Measurements from ENCODE around the gene LCP1. TPM values are rescaled to one million over a fixed set of nuclear protein-coding genes. Genes with fewer than 3 reads are reported as not detected.

Gene LCP1
- total RNA-seq, 1 donor from 2014 or later = 0.53 TPM

DNA sequence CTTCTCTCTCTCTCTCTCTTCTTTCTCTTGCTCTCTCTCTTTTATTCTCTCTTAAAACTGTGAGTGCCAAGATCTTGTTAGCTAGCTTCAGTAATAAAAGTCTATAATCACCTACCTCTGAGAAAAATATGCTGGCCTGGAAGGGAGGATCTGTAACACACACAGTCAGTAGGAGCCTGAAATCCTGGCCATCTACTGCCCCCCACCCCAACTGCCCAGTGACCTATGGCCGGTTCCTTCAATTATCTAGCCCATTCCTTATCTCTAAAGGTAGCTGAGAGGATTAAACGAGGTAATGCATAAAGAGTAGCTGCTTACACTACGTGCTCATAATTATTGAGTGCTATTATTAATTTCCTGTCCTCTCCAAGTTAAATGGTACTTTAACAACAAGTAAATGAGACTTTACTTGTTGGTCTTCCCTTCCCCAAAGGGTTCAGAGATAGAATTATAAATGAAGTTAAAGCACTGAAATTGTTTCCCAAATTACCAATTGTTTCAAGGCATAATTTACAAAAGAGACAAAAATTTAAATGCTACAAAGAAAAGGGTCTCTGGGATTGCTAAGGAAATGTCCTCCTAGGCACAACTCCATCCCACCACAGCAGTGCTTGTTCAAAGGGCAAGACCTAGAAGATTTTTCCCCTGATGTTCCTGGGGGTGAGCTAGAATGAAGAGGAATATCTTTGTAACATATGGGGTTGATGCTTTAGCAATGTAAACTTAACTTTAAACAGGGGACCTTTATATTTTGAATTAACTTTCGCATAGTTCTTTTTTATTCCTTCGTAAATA lies 1.8 kb downstream of the LCP1 start:
- TF ChIP-seq, protein P1, sequence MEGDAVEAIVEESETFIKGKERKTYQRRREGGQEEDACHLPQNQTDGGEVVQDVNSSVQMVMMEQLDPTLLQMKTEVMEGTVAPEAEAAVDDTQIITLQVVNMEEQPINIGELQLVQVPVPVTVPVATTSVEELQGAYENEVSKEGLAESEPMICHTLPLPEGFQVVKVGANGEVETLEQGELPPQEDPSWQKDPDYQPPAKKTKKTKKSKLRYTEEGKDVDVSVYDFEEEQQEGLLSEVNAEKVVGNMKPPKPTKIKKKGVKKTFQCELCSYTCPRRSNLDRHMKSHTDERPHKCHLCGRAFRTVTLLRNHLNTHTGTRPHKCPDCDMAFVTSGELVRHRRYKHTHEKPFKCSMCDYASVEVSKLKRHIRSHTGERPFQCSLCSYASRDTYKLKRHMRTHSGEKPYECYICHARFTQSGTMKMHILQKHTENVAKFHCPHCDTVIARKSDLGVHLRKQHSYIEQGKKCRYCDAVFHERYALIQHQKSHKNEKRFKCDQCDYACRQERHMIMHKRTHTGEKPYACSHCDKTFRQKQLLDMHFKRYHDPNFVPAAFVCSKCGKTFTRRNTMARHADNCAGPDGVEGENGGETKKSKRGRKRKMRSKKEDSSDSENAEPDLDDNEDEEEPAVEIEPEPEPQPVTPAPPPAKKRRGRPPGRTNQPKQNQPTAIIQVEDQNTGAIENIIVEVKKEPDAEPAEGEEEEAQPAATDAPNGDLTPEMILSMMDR (IDR thresholded peaks at IDR 0.05; ENCODE audit: insufficient read depth, low read length, severe bottlenecking) = no peak
- DNase-seq (ENCODE audit: low read depth) (no peak), FAIRE-seq (no peak)
- Histone ChIP-seq H3K27me3 (ENCODE audit: control insufficient read depth, insufficient read depth, low read length) (no peaks in the 10 kb centered on the region), H3K36me3 (ENCODE audit: control insufficient read depth, insufficient read depth, low read length) (no peaks in the 10 kb centered on the region), H3K4me3 (ENCODE audit: low read depth, low read length) (no peak overlapping the region)

DNA sequence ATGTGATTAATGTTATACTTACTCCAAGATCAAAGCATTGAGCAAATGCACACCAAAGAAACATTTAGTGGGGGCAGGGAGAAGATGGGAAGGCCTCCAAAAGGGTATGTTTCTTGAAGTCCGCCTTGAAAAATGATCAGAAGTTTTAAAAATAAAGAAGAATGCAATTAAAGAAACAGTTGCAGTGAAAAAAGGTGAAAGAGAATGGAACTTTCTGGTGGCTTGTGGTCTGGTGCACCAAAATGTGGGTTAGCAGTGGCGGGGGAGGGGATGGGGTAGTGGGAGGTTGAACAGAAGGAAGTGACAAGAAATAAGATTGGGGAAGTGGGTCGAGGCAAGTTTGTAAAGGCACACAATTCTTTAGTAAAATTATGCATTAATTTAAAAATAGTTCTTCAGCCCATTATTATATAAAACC lies 2.5 kb downstream of the LCP1 start:
- DNase-seq (ENCODE audit: low read depth) = no peak
- no peaks in the 10 kb centered on the region for H3K36me3 ChIP-seq (ENCODE audit: control insufficient read depth, insufficient read depth, low read length)
- H3K4me3 ChIP-seq (ENCODE audit: low read depth, low read length) = no peak overlapping the region
- no peak for FAIRE-seq
- H3K27me3 ChIP-seq (ENCODE audit: control insufficient read depth, insufficient read depth, low read length) = no peaks in the 10 kb centered on the region
- TF ChIP-seq, protein P1 (IDR thresholded peaks at IDR 0.05; ENCODE audit: insufficient read depth, low read length, severe bottlenecking) = no peak

DNA sequence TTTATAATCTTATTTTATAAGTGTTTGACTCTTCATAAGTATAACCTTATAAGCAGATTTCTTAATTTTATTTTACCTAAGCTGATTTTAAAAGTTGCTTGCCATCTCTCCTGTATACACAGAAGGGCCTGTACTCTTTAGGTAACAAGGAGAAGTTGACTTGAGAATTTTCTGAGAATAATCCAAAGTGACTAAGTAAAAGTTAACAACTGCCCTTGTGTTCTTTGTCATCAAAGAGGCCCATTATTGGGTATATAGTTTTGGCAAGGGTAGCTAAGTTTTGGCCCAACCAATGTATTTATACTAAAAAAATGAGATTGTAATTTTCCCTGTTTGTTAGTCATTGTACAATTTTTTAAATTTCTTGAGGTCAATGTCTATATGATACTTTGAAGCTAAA lies 3.2 kb downstream of the LCP1 start:
- TF ChIP-seq, protein P1 (IDR thresholded peaks at IDR 0.05; ENCODE audit: insufficient read depth, low read length, severe bottlenecking) = no peak
- FAIRE-seq (no peak), DNase-seq (ENCODE audit: low read depth) (no peak)
- H3K27me3 ChIP-seq (ENCODE audit: control insufficient read depth, insufficient read depth, low read length) = no peaks in the 10 kb centered on the region
- H3K36me3 ChIP-seq (ENCODE audit: control insufficient read depth, insufficient read depth, low read length) = no peaks in the 10 kb centered on the region
- no peak overlapping the region for H3K4me3 ChIP-seq (ENCODE audit: low read depth, low read length)

DNA sequence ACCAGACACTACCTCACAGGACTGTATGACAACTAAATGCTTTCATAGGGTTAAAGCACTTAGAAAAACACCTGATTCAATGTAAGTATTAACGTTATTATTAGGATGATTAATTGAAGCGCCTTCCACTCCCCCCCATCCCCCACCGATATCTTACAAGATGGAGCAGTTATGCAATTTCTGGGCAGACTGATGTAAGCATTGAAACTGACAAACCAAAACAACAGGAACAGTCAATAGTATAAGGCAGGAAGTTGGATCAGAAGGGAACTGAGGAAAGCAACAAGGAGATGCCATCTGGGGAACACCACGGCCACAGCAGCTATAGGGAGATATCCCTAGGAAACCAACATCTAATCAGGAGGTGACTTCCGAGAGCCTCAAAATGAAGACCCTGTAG lies 3.8 kb downstream of the LCP1 start:
- TF ChIP-seq, protein P1 (IDR thresholded peaks at IDR 0.05; ENCODE audit: insufficient read depth, low read length, severe bottlenecking) = no peak
- H3K27me3 ChIP-seq (ENCODE audit: control insufficient read depth, insufficient read depth, low read length) = no peaks in the 10 kb centered on the region
- DNase-seq (ENCODE audit: low read depth) (no peak), FAIRE-seq (no peak)
- no peaks in the 10 kb centered on the region for H3K36me3 ChIP-seq (ENCODE audit: control insufficient read depth, insufficient read depth, low read length)
- H3K4me3 ChIP-seq (ENCODE audit: low read depth, low read length) = no peak overlapping the region

DNA sequence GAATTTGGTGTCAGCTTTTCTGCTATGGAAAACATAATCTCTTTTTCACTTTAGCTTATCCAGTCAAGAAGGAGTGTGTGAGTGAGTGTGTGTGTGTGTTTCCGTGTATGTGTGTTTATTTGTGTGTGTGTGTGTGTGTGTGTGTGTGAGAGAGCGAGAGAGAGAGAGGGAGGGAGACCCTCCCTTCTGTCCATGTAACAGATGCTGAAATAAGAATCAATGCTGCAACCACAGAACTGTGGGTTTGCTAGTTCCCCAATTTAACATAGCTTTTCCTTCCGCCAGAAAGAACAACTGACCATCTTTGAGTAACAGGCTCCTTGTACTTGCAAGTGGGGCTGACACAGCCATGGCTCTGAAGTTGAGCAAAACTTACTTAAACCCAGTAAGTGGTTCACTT lies 5.2 kb downstream of the LCP1 start:
- TF ChIP-seq, protein P1 (IDR thresholded peaks at IDR 0.05; ENCODE audit: insufficient read depth, low read length, severe bottlenecking) = no peak
- DNase-seq (ENCODE audit: low read depth) (no peak), FAIRE-seq (no peak)
- H3K36me3 ChIP-seq (ENCODE audit: control insufficient read depth, insufficient read depth, low read length) = no peaks in the 10 kb centered on the region
- no peak overlapping the region for H3K4me3 ChIP-seq (ENCODE audit: low read depth, low read length)
- H3K27me3 ChIP-seq (ENCODE audit: control insufficient read depth, insufficient read depth, low read length) = no peaks in the 10 kb centered on the region

DNA sequence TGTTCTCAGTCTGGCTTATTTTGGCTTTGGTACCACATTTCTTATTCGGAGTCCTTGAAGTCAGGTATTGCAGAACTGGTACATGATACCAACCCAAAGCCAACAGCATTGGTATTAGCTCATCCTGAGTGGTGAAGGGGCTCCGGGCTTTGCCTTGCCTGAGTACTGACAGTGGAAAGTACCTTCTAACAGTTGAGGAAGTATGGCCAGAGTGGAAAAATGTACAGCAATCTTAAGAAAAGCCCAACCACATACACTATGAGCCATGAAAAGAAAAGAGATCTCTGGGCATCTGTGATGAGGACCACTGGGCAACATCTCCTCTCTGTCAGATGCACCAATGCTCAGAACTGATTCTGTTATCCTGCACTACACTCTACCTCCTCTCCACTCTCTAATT lies 8.3 kb downstream of the LCP1 start:
- Histone ChIP-seq H3K36me3 (ENCODE audit: control insufficient read depth, insufficient read depth, low read length) (no peaks in the 10 kb centered on the region), H3K4me3 (ENCODE audit: low read depth, low read length) (no peak overlapping the region), H3K27me3 (ENCODE audit: control insufficient read depth, insufficient read depth, low read length) (no peaks in the 10 kb centered on the region)
- TF ChIP-seq, protein P1 (IDR thresholded peaks at IDR 0.05; ENCODE audit: insufficient read depth, low read length, severe bottlenecking) = no peak
- DNase-seq (ENCODE audit: low read depth) (no peak), FAIRE-seq (no peak)
